GM23248 (cell line): Measurements from ENCODE around the gene CDH13.

ENCODE experiments used
- EZH2 ChIP-seq: fragments of 200-600 bp; sonication (generic); IDR thresholded peaks from 2 replicates; pipeline ENCODE4 v1.6.1; 2018; ENCODE audit warnings: antibody characterized with exemption, mild to moderate bottlenecking; ENCODE audit not compliant: insufficient read depth, poor library complexity, severe bottlenecking
- EZH2phosphoT487 ChIP-seq: fragments of 200-600 bp; sonication (generic); IDR thresholded peaks from 2 replicates; pipeline ENCODE4 v1.6.1; 2018; ENCODE audit warnings: antibody characterized with exemption, moderate library complexity, mild to moderate bottlenecking, low read depth; ENCODE audit not compliant: insufficient read depth

- TF ChIP-seq EZH2 (no peak), EZH2phosphoT487 (no peak)
Observed at GRCh38 chr16:83449861-83450260, 823.1 kb downstream of the CDH13 start.
